ENCODE data around the gene GTF2B. TPM values are rescaled to one million over a fixed set of nuclear protein-coding genes. Genes with fewer than 3 reads are reported as not detected.

GTF2B gene
- total and polyA plus RNA-seq, 8 donors, result 6.3 to 18.6 (median 11.1) TPM

GRCh38 chr1:88878731-88879130, 12.6 kb downstream of the GTF2B start:
- Histone ChIP-seq H3K9me3 (no peaks in the 10 kb centered on the region), H3K27ac (no peak overlapping the region), H3K27me3 (no peaks in the 10 kb centered on the region), H3K4me1 (peaks cover 11 to 32% (median 16%) of the 10 kb centered on the region in 3 donors), H3K36me3 (no peaks in the 10 kb centered on the region), H3K4me3 (no peak overlapping the region)
- no peak for DNase-seq
- no peak for TF ChIP-seq CTCF (IDR thresholded peaks at IDR 0.05)
- intact Hi-C loops (cut with DNase I), result loop anchor here in 1 of 3 donors (5.0 kb wide), 1 partner anchor 221 kb away; no protein-coding TSS in a partner anchor
- no peak for FAIRE-seq
- peak in 3 of 4 donors; percentile 14 to 29 (median 17) for ATAC-seq
- 42 to 47% methylated on average over 4 of the region's 4 CpGs for WGBS, 2 donors

GRCh38 chr1:88877911-88878310, 13.5 kb downstream of the GTF2B start:
- no peak for TF ChIP-seq CTCF (IDR thresholded peaks at IDR 0.05)
- Histone ChIP-seq H3K36me3 (no peaks in the 10 kb centered on the region), H3K9me3 (no peaks in the 10 kb centered on the region), H3K4me1 (peaks cover 11 to 32% (median 16%) of the 10 kb centered on the region in 3 donors), H3K27ac (peak overlapping the region in 1 of 4 donors; percentile 17), H3K27me3 (no peaks in the 10 kb centered on the region), H3K4me3 (no peak overlapping the region)
- intact Hi-C loops (cut with DNase I), result loop anchor here in 1 of 3 donors (5.0 kb wide), 1 partner anchor 221 kb away; no protein-coding TSS in a partner anchor
- ATAC-seq, result peak in 3 of 4 donors; percentile 33 to 58 (median 42)
- no peak for FAIRE-seq
- WGBS, 2 donors, result 49 to 55% methylated on average over 9 of the region's 9 CpGs
- DNase-seq, result no peak

GRCh38 chr1:88877382-88877825, 14.0 kb downstream of the GTF2B start:
- Histone ChIP-seq H3K4me3 (no peak overlapping the region), H3K27me3 (no peaks in the 10 kb centered on the region), H3K36me3 (no peaks in the 10 kb centered on the region), H3K27ac (peak overlapping the region in 1 of 4 donors; percentile 17), H3K4me1 (peaks cover 9 to 27% (median 16%) of the 10 kb centered on the region in 3 donors), H3K9me3 (no peaks in the 10 kb centered on the region)
- ATAC-seq, result peak; percentile 41 to 75 (median 63)
- intact Hi-C loops (cut with DNase I), result loop anchor here in 1 of 3 donors (5.0 kb wide), 1 partner anchor 220 kb away; no protein-coding TSS in a partner anchor
- TF ChIP-seq CTCF (IDR thresholded peaks at IDR 0.05), result peak in 2 of 4 donors; percentile 38 to 59
- DNase-seq, result no peak
- 19 to 24% methylated on average over 6 of the region's 6 CpGs for WGBS, 2 donors
- peak; percentile 72 for FAIRE-seq

GRCh38 chr1:88876573-88877365, 14.6 kb downstream of the GTF2B start:
- no peak for DNase-seq
- FAIRE-seq, result no peak
- no peaks in the 10 kb centered on the region for H3K27me3 ChIP-seq
- intact Hi-C loops (cut with DNase I), result loop anchor here in 1 of 3 donors (5.0 kb wide), 1 partner anchor 219 kb away; no protein-coding TSS in a partner anchor
- no peak overlapping the region for H3K27ac ChIP-seq
- no peak for TF ChIP-seq CTCF (IDR thresholded peaks at IDR 0.05)
- no peaks in the 10 kb centered on the region for H3K9me3 ChIP-seq
- WGBS, 2 donors, result 46 to 52% methylated on average over 5 of the region's 5 CpGs
- H3K4me1 ChIP-seq, result peaks cover 7 to 25% (median 16%) of the 10 kb centered on the region in 3 donors
- no peak overlapping the region for H3K4me3 ChIP-seq
- no peaks in the 10 kb centered on the region for H3K36me3 ChIP-seq
- no peak for ATAC-seq

Measured in pancreas (tissue), 10 donors.